Measurements from ENCODE around the gene PPFIA1.

DNA sequence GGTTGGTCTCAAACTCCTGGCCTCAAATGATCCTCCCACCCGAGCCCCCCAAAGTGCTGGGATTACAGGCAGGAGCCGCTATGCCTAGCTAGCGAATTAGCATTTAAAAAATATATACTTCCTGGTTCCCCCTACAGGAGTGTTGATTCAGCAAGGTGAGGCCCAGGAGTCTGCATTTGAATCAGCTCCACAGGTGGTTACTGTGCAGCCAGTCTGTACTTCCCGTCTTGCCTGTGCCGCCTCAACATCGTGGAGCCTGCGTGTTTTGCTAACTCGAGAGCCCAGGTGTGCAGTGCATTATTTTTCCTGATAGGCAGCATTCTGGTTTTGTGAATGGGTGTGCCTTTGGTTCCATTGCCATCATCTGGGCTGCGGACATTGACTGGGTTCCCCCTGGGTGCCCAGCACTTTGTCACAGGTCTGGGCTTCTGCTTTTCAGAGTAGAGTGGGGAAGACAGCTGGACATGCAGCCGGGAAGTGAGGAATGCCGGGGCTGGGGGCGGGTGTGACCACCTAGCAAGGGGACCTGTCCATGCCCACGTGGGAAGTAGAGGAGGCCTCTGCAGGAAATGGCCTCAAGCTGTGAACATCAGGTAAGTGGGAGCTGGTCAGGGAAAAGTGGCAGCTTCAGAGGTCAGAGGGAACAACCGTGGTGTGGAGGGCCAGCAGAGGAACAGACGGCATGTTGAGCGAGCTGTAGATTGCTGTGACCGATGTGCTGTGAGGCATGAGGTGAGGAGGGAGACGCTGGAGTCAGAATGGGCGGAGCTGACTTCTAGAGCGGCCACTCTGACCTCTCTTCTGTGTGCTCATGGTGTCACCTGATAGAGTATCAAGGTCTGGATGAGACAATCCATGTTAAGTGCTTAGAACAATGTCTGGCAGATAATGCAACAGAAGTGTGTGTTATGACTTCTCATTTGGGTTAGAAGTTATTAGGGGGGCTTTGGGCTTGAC lies 42.2 kb downstream of the PPFIA1 start:
- no peak for TF ChIP-seq EZH2 (IDR thresholded peaks at IDR 0.05; ENCODE audit: low read depth)
- TF ChIP-seq, protein P1, sequence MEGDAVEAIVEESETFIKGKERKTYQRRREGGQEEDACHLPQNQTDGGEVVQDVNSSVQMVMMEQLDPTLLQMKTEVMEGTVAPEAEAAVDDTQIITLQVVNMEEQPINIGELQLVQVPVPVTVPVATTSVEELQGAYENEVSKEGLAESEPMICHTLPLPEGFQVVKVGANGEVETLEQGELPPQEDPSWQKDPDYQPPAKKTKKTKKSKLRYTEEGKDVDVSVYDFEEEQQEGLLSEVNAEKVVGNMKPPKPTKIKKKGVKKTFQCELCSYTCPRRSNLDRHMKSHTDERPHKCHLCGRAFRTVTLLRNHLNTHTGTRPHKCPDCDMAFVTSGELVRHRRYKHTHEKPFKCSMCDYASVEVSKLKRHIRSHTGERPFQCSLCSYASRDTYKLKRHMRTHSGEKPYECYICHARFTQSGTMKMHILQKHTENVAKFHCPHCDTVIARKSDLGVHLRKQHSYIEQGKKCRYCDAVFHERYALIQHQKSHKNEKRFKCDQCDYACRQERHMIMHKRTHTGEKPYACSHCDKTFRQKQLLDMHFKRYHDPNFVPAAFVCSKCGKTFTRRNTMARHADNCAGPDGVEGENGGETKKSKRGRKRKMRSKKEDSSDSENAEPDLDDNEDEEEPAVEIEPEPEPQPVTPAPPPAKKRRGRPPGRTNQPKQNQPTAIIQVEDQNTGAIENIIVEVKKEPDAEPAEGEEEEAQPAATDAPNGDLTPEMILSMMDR (conservative IDR thresholded peaks at IDR 0.05), result no peak
